HG03280 (cell line): ENCODE results near the gene LNP1.
"Not testable (repeated sequence)": the region's sequence is repeated elsewhere in the genome, so short reads cannot be mapped to it uniquely, and the experiment has no call there.

Experiments
- ATAC-seq: cut with Tn5 transposase; IDR thresholded peaks from one replicate; pipeline ENCODE4 v1.9.1; 2021; ENCODE audit warnings: mild to moderate bottlenecking, moderate library complexity; ENCODE audit not compliant: unreplicated experiment

Gene LNP1

DNA sequence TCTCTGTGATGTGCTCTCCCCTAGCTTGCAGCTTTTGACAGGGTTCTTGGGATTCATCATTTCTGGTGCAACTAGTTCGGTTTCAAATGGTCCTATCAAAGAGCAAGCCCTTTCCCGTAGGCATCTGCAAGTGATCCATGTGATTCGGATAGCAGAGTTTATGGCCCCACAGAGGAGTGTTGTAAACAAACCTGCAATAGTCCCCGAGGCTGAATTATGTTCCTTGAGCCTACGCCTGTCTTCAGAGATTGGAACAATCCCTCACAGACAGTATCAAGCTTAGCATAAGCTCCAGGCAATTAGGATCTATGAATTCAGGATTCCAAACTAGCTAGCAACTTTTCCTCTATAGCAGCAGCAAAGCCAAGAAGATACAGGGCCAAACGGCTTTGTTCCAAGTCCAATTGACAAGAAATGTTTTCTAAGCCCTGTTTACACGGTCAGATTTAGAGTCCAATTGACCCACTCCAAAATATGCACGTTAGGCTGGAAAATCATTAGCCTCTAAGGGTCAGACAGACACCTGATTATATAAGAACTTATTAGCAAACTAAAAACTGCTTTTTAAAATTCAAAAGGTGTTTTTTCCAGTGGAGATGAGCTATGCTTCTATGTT is 24.8 kb downstream of the LNP1 start:
- ATAC-seq = no peak

DNA sequence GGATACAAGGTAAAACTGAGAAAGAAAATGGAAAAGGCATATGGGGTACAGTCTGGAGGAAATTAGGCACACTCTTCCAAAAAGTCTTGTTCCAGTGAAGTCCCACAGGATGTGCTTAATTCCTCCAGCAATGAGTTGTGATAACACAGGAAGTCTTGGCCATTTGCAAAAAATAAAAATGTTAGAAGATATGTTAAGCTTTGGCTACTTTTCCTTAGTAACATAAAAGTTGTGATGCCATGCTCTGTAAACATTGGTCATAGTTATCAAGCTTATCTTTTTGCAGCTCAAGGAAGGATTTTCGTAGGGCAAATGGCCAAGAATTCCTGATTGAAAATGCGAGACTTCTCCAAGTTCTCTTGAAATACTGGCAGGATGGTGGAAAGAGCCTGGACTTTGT is 26.4 kb downstream of the LNP1 start:
- ATAC-seq = no peak

DNA sequence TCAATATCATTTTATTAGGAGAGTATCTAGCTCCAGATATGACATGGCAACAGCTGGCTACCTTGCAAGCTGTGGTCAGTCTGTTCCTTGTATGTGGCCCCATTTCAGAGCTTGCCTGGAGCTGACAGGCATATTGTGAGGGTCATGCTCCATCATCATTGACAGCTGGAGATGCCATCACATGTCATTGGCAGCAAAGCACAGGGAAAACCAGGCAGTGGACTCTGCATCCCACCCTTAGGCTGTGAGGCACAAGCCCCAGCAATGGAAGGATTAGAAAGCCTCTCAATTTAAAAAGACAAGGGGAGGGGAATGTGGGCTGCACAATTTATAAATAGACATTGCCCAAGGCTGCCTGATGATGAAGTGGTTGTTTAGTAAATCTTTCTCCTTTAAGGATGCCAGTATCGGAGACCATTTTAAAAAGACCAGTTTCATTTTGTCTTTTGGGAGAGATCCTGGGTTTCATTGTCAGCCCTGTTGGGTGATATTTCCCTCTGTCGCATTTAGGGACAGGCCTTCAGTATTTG is 27.9 kb downstream of the LNP1 start:
- no peak for ATAC-seq

DNA sequence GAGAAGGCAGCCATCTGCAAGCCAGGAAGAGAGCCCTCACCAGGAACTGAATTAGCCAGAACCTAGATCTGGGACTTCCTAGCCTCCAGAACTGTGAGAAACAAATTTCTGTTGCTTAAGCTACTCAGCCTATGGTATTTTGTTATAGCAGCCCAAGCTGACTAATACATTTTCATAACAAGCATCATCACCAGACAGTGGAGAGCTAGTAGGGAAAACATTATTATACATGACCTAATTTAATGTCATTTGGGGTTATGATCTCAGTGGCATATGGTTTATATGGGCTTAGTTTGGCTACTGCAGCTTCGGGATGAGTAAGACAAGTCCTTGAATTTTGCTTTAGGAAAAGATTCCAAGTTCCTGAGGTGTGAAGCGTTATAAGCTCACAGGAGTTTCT is 35.6 kb downstream of the LNP1 start:
- ATAC-seq = no peak

DNA sequence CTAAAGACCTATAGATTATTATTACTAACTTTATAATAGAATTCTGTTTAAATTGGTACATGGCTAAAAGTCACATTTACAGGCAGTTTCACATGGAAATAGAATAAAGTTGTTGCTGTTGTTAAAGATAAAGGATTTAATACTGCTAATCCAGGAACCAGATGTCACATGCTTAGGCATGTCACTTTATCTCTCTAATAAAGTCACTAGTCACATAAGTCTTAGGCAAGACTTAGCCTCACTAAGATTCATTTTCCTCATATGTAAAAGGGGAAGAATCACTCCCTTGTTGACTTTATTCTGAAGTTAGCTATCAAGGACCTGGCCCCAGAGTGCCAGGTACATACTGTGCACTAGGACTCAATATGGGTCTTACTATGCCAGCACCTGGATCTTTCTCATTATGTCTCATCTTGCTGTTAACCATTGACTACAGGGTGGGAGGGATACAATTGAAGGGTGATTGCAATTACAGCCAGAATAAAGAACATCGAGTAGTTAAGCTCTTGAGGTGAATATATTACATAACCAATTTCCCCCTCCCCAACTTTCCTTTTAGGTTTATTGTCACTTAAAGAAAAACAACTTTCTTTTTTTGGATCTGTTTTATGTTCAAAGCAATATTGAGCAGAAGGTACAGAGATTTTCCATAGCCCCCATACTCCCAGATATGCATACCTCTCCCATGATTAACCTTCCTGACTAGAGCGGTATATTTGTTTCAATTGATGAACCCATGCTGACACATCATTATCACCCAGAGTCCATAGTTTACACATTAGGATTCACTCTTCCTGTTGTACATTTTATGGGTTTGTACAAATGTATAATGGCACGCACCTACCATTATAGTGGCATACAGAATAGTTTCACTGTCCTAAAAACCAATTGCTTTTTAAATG is 36.6 kb downstream of the LNP1 start:
- ATAC-seq = no peak

DNA sequence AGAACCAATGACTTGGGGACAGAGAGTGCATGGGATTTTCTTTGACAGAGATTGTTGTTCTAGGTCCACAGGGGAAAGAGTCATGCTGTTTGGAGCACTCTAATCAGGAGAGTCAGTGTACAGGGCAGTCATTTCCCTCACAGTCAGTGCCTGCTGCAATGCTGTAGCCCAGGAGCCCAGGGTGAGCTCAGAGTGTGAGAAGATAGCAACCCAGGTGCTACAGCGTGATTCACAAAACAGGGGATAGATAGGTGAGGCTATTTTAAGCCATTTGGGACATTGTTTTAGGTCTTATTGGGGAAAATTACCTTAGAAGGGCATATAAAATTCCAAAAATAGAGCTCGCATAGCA is 37.3 kb downstream of the LNP1 start:
- ATAC-seq = no peak

DNA sequence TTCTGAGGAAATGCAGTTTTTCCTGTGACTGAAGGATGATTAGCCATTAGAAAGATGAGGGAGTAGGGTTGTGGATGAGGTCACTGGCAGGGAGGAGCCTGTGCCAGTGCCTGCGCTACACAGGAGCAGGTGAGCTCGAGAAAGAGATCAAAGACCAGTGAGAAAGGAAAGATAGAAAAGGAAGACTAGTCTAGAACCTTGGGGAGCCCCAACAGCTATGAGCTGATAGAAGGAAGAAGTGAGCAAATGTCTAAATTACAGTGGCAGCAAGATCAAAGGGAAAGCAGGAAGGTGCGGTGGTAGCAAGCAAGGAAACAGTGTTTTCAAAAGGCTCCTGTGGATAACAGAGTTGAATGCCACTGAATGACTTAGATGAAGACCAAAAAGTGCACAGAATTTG is 39.6 kb downstream of the LNP1 start:
- ATAC-seq = no peak

DNA sequence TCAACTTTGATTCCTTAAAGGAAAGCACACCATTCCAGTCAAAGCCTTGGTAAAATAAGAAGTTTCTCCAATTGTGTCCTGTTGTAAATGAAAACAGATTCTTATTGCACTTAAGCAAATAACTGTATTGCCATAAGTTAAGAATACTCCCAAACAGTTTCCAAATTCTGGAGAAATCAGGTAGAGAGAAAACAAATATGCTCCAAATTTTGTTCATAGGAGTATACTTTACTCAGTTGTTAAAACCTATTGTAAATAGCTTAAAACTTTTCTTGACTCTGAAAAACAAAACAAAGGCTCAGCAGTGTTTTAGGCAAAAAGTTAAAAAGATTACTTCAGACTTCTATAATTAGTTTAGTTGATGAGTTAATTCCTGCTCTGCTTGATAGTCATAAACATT is 42.4 kb downstream of the LNP1 start:
- no peak for ATAC-seq

DNA sequence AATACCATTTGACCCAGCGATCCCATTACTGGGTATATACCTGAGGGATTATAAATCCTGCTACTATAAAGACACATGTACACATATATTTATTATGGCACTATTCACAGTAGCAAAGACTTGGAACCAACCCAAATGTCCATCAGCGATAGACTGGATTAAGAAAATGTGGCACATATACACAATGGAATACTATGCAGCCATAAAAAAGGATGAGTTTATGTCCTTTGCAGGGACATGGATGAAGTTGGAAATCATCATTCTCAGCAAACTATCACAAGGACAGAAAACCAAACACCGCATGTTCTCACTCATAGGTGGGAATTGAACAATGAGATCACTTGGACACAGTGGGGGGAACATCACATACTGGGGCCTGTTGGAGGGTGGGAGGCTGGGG is 45.7 kb downstream of the LNP1 start:
- ATAC-seq = not testable (repeated sequence)

DNA sequence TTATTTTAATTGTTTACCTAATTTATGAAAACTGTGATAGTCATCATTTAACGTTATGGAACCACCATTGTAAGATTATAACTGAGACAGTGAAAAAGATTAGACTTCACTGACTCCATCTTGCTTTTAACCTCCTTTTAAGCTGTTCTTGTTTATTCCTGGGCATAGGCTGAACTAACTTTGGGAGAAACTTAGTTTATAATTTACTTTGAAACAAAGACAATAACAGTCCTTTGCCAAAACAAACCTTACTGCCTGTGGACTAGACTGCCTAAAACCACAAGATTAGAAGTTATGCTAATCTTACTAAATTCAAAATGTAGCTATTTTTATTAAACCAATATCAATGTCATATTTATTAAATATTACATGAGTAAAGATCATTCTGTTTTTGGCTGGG is 46.7 kb downstream of the LNP1 start:
- ATAC-seq = no peak

DNA sequence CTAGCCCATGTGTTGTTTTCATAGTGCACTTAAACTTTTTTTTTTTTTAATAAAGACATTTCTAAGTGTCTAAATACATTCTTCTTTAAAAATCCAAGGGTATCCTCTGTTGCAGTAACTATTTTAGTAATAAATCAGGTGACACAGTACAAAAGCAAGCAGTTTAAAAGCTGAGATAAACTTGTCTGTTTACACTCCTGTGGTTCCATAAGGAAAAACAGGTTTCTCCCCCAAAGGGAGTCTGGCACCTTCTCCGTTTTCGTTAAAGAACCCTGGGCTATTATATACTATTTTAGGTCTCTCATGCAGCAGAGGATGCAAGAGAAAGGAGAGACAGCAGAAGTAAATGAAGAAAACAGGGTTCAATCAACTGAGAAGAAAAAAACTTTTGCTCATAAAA is 47.9 kb downstream of the LNP1 start:
- no peak for ATAC-seq

DNA sequence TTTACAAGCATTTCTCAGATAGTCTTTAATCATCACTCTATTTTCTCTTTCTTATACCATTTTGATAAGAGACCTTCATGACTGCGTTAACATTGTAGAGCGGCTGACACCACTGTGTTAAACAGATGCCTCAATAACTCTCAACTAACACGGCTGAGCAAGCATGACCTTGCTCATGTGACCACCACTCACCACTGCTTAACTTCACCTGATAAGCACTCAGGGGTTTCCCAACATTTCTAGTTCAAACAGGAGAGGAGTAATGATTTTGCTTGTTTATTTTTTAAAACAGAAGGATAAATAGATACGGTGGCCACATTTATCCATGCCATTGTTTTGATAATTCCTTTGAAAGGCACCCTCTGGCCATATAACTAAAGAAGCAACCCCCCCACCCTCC is 53.3 kb downstream of the LNP1 start:
- no peak for ATAC-seq

DNA sequence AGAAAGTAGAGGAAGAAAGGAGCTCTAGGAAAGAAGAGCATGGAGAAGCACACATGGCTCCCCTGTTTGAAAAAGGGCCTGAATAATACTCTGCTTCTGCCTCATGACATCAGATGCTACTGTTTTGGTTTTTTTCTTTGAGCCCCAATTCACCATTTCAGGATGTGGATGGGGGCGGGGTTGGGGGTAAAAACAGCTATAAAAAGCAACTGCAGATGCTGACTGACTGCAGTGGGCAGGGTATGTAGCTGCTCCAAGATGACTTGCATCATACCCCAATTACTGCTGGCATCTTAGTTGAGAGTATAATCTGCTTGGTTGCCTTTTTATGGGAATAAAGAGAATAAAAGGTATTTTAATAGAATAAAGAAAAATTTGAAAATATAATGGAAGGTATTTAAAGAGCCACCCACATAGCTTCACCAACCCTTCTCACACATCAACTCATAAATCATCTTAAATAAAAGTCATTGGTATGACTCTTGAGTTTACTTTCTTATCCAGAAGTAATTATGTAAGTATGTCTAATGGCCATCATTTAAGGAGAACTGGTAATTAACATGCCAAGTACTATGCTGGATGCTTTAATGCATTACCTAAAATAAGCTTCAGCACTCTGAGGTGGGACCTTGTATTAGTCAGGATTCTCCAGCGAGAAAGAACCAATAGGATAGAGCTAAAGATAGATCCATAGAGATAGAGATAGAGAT is 54.7 kb downstream of the LNP1 start:
- ATAC-seq = no peak

DNA sequence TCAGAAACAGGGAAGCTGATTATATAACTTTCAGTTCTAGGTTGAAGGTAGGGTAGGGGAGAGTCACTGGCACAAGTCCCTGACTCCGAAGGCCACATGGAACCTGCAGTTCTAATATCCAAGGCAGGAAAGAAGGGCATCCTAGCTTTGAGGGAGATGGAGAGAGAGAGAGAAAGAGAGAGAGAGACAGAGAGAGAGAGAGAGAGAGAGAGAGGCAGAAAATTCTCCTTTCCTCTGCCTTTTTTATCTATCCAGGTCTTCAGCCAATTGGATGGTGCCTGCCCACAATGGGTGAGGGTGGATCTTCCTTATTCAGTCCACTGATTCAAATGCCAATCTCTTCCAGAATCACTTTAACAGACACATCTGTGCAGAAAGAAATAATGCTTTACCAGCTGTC is 55.4 kb downstream of the LNP1 start:
- no peak for ATAC-seq

DNA sequence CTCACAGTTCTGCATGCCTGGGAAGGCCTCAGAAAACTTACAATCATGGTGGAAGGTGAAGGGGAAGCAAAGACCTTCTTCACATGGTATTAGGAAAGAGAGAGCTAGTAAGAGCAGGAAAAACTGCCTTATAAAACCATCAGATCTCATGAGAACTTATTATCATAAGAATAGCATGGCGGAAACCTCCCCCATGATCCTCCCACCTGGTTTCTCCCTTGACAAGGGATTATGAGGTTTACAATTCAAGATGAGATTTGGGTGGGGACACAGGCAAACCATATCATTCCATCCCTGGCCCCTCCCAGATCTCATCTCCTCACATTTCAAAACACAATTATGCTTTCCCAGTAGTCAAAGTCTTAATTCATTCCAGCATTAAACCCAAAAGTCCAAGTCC is 56.5 kb downstream of the LNP1 start:
- no peak for ATAC-seq

DNA sequence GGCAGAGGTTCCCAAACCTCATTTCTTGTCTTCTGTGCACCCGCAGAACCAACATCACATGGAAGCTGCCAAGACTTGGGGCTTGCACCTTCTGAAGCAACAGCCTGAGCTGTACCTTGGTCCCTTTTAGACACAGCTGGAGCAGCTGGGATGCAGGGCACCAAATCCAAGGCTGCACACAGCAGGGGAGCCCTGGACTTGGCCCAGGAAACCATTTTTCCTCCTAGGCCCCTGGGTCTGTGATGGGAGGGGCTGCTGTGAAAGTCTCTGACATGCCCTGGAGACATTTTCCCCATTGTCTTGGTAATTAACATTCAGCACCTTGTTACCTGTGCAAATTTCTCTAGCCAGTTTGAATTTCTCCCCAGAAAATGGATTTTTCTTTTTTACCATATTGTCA is 57.5 kb downstream of the LNP1 start:
- ATAC-seq = no peak

DNA sequence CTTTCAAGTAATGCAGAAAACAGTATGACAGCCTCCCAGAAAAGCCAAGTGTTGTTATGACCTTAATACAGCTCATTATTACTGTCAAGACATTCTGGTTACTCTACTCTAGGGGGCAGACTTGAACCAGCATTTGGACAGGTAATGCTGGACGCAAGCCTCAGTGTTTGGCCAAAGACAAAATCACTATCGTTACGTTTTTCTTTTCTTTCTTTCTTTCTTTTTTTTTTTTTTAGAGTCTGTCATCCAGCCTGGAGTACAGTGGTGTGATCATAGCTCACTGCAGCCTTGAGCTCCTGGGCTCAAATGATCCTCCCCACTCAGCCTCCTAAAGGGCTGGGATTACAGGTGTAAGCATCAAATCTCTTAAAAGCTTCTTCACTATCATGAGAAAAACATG is 61.7 kb downstream of the LNP1 start:
- ATAC-seq = peak; percentile 94

DNA sequence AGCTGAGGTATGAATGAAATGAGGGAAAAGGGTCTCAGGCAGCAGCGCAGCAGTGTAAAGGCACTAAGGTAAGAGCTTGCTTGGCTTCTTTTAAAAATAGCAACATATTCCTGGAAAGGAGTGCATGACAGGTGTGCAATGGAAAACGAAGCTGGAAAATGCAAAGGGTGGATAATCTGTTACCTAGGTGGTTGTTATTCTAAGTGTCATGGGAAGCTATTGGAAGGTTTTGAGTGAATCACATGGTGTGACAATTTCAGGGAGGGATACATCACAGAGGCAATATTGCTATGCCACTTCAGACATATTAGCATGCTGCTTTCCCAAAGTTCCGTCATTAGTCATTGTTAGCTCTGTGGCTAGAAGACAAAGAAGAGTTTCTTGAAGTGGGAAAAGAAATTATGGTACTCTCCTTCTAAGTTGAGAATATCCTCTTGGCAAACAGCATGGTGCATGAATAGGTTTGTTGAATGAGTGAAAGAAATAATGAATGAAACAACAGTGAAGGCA is 62.4 kb downstream of the LNP1 start:
- no peak for ATAC-seq

DNA sequence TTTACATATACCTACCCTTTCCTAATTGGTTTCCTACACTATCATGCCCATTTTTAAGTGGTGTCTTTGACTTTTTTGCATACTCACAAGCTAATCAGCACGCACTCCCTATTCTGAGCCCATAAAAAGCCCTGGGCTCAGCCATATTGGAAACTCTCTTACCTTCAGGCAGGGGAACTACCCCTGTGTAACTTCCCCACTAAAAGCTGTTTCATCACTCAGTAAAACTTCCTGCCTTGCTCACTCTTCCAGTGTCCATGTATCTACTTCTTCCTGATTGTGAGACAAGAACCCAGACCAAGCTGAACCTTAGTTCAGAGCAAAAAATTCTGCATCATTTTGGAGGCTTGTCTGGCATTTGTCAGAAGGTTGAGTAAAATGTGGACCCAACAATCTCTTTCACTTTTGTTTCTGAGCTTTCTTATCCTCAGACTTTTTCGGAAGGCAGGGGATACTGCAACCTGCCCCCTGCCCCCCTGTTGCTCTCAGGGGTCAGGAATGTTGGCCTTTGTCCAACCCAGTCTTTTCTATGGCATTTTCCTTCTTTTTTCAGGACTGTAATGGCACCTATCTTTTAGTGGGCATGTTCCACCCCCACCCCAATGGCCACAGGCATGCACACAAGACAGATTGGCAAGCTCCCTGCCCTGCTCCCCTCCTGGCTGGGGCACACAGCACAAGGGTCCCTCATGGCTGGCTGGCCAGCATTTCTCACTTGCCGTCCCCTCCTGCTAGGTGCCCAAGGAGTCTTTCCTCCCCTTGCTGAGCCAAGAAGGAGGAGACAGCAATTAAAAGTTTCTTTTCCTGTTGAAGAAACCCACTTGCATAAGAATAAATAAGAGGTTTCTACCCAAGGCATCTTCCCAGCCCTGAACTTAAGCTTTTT is 64.8 kb downstream of the LNP1 start:
- ATAC-seq = peak; percentile 48

DNA sequence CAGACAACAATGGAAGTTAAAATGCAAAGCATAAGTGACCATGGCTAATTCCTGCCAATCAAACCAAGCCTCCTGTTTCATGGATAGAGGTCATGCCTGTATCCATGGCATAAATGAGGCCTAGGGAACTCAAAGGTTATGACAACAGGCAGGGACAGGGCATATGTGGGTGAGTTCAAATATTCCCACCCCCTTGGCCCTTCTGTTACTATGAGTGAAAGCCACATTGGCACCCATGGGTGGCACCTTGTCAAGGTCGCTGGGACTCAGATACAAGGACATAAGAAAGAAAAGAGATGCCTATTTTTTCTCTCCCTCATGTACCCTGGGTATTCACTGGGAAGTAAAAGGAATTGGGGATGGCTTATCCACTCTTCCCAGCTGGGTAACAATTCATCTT is 65.8 kb downstream of the LNP1 start:
- no peak for ATAC-seq

DNA sequence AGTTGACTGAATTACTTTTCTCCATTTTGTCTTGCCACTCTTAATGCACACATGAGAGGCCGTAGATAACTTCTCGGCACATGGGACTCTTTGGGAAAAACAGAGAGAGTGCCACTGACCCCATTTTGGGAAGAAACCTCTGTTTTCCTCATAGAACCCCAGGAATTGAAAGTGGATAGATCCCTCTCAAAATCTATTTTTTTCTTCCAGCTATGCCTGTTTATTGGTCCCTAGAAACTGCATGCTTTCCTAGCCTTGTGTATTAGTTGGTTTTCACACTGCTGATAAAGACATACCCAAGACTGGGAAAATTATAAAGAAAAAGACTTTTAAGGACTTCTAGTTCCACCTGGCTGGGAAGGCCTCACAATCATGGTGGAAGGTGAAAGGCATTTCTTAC is 67.3 kb downstream of the LNP1 start:
- ATAC-seq = no peak
